ENCODE measurements around the gene CDY2A.
"Not testable (repeated sequence)": the region's sequence is repeated elsewhere in the genome, so short reads cannot be mapped to it uniquely, and the experiment has no call there.

CDY2A gene

DNA sequence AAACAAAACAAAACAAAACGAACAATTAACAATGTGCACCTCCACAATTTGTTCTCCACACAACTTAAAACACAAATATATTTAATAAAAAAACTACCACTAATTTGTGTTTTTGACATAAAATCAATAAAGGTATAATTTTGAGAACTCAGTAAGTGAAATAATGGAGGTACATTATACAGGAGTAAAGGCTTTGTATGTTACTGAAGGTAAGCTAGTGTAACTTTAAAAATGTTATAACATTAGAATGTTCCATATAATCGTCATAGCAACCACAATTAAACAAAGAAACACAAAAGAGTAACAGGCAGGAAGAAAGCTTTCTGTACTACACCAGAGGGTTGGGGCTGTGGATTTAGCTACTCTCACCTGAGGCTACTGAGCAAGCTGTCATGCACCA, at the start of gene CDY2A:
Gene CDY2A (plus strand): TSS at position 301 of the 400 bp plus-strand sequence. CDS start 328 bp downstream, outside the sequence.
- DNase-seq, result not testable (repeated sequence)

DNA sequence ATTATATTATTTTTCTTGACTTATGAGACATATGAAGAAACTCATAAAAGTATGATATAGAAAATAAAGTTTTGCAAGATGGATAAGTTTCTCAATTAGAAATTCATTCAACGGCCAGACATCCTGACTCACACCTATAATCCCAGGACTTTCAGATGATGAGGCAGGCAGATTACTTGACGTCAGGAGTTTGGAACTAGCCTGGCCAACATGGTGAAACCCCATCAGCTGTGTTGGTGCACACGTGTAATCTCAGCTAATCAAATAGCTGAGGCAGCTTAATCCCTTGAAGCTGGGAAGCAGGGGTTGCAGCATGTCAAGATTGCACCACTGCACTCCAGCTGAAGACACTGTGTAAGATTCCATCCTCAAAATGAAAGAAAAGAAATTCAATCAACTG, 28.0 kb upstream of the CDY2A start:
- DNase-seq, result not testable (repeated sequence)

DNA sequence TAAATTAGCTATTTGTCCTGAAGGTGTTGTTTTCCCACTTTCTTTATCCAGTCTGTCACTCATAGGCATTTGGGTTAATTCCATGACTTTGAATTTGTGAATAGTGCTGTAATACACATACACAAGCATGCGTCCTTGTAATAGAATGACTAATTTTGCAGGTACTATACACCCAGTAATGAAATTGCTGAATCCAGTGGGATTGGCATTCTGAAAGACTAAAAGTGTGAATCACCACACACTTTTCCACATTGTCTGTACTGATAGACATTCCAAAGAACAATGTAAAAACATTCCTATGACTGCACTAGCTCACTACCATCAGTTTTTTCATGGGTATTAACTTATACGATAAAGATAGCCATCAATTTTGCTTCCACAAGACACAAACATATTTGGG, 27.3 kb upstream of the CDY2A start:
- not testable (repeated sequence) for DNase-seq

DNA sequence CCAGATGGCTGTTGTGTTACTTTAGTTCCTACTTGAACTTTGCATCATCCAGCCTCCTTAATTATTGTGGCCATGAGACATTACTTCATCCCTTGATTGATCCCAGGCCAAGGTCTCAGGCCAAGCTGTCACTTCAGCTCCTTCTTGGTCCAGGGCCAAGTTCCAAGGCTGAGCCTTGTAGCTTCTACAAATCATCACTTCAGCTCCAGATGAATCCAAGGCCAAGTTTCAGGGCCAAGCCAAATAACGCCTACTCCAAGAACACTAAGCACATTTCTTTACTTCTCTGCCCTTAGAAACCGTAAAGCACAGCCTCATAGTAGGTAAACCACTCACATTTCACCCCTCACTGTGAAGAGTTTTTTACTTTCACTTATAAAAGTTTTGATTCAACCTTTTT, 1.7 kb upstream of the CDY2A start:
- not testable (repeated sequence) for DNase-seq

DNA sequence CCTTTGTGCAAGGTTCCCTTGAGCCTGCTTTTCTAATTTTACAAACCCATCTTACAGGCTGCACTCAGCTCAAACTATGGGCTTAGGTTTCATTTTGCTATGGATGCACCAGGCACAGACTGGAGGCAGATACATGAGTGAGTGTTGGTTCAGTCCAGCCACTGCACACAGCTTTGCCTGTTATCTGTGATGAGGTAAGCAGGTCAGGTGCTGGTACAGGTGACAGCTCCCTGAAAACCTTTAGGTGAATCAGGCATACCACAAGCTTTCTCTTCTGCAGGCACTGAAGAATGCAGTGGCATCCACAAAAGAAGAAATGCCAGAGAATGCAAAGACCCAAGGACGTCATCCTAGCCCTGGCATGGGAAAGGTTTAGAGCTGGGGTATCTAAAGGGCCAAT, 3.3 kb downstream of the CDY2A start:
- not testable (repeated sequence) for DNase-seq

- DNase-seq, result not testable (repeated sequence)
These were observed 4.6 kb downstream of the CDY2A start for GRCh38 chrY:18030178-18030577.

DNA sequence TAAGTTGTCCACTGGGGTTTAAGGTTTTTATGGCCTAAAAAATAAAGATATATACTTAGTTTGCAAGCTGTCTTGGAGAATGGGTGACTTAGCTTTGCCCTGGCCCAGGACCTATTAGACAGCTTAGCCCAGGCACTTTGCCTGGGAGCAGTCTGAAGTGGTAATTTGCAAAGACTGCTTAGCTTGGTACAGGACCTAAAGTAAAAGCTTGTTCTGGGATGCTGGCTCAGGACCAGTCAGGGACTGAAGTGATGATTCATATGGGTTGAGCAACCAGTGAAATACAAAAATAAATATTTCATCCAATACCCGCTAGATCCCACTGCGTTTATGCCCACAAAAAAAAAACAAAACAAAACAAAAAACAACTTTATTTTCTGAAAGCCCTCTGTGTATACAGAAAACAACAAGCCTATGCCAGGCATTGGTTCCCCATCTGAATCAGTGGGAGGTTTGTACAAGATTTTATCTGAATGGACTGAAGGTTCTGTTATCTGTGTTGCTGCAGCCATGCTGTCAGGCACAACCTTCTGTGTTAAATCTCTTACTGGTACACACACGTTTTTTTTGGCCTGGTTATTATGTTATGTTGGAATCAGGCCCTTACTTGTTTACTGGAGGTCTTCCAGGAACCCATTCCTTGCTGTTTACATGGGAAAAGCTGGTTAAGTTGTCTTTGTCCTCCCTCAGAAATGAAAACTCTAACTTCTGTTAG, 8.7 kb downstream of the CDY2A start:
- DNase-seq, result not testable (repeated sequence)

GRCh38 chrY:18034864-18035263, 9.3 kb downstream of the CDY2A start:
- not testable (repeated sequence) for DNase-seq

DNA sequence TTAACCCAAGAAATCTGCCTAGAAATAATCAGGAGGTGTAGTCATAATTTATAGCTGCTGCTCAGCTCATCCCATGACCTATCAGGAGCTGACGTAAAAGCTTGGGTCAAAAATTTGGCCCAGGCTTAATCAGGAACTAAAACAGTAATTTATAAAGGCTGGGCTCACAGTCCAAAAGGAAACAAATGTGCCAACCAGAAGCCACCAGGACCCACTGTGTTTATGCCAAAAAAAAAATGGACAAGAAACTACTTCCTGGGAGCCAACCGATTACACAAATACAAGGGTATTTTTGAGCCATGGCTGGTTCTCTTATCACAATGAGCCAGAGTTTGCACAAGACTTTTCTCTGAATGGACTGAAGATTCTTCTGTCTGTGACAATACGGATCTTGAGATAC, 19.4 kb downstream of the CDY2A start:
- DNase-seq, result not testable (repeated sequence)

GRCh38 chrY:18048149-18049040, 22.8 kb downstream of the CDY2A start:
- DNase-seq, result not testable (repeated sequence)

DNA sequence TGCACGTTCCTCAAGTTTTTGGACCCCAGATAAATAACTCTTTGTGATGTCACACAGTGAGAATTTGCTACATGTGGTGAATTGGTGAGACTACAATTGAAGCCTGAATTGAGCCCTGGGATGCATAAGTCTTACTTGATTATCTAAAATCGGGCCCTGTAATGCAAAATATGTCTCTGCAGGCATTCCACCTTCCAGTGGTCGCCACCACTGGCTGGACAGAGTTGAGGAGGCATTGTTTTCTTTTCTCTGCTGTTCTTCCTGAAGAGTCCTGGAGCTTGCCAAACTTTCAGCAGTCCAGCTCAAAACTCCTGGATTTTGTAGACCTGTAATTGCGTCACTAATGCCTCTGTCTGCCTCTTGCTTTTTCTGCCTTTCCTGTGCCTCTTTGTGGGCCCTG, 23.5 kb downstream of the CDY2A start:
- not testable (repeated sequence) for DNase-seq

- not testable (repeated sequence) for DNase-seq
These were observed 30.9 kb downstream of the CDY2A start for GRCh38 chrY:18056473-18056872.

DNA sequence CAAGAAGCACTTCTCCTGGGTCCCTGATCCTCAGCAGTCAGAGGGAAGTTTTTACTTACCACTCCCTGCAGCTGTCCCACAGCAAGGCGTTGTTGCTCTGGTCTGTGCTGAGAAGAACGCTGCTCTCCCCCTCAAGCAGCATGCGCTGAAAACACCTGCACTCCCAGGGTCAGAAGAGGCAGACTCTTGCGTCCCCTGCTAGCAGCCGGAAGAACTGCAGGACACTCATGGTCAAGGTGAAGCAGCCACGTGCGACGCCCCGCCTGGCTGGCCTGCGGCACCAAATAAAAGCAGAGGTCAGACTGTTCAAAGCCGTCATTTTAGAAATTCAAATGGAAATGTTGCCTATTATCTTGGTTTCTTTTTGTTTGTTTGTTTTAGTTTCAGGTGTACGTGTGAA, 47.9 kb downstream of the CDY2A start:
- not testable (repeated sequence) for DNase-seq

Measured in fibroblast of skin of right quadriceps (primary cell).